Measurements from ENCODE around the gene HAGHL. TPM values are rescaled to one million over a fixed set of nuclear protein-coding genes. Genes with fewer than 3 reads are reported as not detected.

Gene HAGHL, protein sequence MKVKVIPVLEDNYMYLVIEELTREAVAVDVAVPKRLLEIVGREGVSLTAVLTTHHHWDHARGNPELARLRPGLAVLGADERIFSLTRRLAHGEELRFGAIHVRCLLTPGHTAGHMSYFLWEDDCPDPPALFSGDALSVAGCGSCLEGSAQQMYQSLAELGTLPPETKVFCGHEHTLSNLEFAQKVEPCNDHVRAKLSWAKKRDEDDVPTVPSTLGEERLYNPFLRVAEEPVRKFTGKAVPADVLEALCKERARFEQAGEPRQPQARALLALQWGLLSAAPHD
- 5.6 and 7.7 TPM in 2 replicates for total RNA-seq

DNA sequence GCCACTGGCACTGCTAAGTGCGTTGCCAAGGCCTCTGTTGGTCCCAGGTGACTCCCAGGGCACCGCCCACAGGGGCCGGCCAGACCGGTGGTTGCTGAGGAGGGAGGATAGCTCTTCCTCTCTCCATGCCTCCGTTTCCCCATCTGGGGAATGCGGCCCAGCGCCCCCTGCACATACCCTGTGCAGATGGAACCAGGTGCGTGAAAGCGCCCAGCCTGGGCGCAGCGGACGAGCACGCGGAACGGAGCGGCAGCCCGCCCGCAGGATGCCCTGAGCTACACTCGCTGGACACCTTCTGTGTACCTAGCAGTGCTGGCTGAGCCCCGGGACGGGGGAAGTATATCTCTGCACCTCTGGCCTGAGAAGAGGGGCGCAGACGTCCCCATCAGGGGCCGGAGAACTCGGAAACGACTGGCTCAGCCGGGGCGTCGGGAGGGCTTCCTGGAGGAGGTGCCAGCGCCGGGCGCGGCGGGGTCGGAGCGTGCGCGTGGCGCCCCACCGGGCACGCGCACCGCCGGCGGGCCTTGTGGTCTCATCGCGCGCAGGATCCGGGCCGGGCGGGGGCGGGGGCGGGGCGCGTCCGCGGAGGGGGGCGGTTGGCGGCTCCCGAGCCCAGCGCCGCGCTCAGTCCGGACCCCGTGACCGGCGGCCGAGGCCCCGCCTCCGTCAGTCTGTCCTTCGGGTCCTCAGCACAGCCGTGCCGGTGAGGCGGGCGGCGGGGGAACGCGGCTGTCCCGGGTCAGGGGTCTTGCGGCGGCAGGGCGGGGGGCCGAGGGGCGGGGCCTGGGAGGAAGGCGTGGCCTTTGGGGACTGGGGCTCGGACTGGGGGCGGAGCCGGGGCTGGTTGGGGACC lies at the start of gene HAGHL, which contains the start of gene CCDC78:
Gene HAGHL (plus strand): TSS at position 669 of the 853 bp plus-strand sequence. CDS start 404 bp downstream, outside the sequence.
Gene CCDC78 (minus strand): TSS at position 6 of the 853 bp plus-strand sequence. CDS start 76 bp downstream, outside the sequence.

DNA sequence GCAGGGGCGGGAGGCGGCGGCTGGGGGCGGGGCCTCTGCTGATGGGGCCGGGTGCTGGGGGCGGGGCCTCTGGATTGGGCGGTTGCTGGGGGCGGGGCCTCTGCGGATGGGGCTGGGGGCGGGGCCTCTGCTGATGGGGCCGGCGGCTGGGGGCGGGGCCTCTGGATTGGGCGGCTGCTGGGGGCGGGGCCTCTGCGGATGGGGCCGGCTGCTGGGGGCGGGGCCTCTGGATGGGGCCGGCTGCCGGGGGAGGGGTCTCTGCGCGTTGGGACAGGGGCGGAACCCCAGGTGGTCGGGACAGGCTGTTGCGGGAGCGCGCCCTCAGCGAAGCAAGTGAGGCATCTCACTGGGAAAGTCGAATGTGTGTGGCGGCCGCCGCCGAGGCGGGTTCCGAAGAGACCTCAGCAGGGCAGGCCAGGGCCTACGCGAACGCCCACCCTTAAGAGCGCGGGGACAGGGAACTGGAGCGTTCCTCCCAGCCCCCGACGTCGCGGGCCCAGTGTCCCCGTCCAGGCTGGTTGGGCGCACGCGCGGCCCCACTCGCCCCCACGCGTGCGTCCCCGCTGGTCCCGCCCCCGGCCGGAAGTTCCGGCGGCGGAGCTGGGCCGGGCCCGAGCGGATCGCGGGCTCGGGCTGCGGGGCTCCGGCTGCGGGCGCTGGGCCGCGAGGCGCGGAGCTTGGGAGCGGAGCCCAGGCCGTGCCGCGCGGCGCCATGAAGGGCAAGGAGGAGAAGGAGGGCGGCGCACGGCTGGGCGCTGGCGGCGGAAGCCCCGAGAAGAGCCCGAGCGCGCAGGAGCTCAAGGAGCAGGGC lies 46.9 kb upstream of the HAGHL start, which contains the start of gene STUB1:
Gene STUB1 (plus strand): TSS at position 597 of the 811 bp plus-strand sequence. CDS start 116 bp downstream, at position 713.

DNA sequence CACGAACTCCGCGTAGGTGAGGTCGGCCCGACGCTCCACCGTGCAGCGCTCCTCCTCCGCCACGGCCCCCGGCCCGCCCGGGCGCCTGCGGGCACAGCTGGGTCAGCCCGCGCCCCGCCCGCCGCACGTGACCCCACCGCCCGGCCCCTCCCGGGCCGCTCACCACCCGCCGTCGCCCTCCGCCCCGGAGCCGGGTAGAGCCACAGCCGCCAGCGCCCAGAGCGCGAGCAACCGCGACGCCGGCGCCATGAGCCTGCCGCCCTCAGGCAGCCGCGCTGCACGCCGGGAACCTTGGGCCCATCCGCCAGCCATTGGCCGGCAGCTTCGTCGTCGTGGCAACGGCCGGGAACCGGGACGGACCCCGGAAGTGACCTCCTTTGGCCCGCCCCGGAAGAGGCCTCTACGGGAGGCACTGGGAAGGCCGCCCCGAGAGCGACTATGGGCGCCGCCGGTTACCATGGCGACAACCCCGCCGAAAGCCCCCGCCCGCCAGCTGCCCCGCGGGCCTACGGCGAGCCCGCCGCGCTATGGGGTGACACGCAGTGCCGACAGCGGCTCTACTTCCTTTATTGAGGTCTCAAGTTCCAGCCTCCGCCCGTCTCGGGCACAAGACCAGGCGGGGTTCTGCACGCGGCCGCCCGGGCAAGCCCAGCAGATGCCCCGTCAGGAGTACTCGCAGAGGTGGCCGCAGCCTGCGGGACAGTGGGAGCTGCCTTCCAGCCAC lies 42.7 kb upstream of the HAGHL start, which contains the start of gene JMJD8:
Gene JMJD8 (minus strand): TSS at position 264 of the 724 bp plus-strand sequence. CDS start 15 bp downstream, at position 249.

DNA sequence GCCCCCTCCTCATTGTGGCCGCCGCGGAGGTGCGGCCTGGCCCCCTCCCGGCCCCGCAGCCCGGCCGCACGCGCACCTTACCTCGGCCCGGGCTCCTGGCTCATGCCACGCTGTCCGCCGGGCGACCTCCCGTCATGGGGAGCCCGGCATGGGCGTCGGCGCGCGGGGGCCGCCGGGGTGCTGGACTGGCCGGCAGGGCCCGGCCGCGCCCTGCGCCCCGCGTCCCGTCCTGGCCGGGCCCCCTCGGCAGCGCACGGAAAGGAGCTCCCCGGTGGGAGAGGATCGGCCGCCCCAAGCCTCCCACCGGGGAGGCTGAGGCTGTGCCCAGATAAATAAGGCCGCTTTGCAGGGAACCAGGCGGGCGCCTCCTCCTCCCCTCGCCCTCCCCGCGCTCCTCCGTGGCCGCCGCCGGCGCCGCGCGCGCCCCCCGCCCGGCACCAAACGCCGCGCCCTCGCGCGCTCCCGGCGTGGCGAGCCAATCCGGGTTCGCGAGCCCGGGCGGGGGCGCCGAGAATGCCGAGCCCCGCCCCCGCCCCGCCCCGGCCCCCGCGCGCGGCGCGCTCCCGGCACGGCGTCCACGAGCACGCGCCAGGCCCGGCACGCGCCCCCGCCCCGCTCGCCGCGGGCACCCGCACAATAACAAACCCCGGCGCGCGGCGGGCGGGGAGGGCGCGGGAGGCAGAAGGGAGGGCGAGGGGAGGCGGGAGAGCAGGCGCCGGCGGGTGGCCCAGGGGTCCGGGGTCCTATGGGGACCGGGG lies 21.3 kb upstream of the HAGHL start, which contains the start of gene FBXL16:
Gene FBXL16 (minus strand): TSS at position 371 of the 758 bp plus-strand sequence. CDS start 8,396 bp downstream, outside the sequence.

DNA sequence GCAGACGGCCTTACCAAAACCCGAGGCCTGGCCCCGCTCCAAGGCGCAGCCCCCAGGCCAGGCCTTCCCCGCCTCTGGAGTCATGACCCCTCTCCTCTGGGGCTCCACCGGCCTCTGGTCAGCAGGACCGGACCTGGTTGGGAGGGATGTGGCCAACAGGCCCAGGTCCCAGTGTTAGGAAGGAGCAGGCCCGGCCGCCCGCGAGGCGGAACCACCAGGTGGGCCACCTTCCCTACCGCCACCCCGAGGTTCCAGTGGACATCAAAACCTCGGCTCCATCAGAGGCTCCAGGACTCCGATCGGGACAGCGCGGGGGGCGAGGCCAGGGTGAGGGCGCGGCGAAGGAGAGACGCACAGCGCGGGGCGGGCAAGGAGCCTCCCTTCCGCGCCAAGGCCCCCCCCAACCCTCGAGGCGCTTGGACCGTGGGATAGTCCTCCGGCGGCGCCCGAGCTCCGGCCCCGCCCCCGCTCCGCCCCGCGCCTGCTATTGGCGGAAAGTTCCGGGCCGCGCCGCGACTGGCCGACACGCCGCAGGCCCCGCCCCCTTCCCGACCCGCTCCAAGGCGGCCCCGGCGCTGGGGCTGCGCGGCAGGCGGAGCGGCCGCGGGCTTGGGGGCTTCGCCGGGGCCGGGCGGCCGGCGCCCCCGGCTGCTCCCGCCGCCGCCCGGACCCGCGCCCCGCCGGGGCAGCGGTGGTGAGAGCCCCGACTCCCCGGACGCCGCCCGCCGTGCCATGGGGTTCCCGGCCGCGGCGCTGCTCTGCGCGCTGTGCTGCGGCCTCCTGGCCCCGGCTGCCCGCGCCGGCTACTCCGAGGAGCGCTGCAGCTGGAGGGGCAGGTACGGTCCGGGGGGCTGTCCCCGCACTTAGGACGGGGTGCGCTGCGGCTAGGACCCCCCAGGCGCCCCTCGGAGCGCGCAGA lies 12.1 kb upstream of the HAGHL start, which contains the start of gene METRN:
Gene METRN (plus strand): TSS at position 561 of the 919 bp plus-strand sequence. CDS start 172 bp downstream, at position 733.

DNA sequence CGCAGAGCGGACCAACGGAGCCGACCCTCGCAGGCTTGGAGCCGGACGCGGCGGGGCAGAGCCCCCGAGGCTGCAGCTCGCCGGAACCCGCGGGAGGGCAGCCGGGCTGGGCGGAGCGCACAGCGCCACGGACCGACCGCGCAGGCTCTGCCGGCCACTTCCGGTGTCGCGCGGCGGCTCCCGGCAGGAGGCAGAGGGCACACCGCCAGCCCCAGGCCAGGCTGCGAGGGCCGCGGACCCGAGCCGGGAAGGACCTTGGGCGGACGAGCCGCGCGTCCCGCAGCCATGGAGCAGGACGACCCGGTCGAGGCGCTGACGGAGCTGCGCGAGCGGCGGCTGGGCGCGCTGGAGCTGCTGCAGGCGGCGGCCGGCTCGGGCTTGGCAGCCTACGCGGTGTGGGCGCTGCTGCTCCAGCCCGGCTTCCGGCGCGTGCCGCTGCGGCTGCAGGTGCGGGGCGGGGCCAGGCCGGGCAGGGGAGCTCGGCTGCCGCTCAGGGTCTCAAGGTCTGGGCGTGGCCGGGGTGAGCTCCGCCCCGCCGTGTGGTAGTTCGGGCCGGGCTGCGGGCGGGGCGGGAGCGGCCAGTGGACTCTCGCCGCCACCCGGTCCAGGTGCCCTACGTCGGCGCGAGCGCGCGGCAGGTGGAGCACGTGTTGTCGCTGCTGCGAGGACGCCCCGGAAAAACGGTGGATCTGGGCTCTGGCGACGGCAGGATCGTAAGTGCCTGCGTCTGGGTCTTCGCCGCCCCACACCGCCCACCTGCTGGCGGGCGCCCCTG lies 5.7 kb upstream of the HAGHL start, which contains the start of gene ANTKMT:
Gene ANTKMT (plus strand): TSS at position 157 of the 775 bp plus-strand sequence. CDS start 129 bp downstream, at position 286.

DNA sequence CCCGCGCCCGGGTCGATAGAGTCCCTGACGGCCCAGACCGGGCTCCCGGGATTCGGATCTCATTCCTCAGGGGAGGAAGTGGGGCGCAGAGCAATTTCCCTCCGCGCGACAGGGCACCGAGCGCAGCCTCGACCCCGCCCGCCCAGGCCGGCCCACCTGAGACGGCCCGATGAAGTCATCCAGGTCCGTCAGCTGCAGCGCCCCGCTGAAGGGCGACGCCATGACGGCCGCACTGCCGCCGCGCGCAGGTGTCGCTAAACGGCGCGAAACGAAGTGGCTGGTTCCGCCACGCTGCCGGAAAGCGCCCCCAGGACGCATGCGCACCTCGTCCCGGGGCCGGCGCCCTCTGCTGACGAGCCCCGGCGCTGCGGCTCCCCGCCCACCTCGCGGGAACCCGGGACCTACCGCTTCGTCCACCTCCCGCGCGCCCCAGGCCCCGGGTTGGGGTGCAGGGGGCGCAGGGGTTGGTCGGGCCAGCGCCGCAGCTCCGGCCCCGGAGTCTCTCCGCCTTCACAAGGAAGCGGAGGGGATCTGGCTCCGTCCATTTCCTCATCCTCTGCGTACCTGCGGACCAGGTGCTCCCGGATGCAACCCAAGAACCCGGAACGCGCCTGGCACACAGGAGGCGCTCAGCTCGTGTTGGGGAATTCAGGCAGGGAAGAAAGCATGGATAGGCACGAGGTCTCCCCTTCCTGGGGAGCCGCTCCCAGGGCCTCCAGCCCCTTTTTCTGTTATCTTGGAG lies 14.0 kb downstream of the HAGHL start, which contains the start of gene CIAO3:
Gene CIAO3 (minus strand): TSS at position 234 of the 742 bp plus-strand sequence. CDS start 12 bp downstream, at position 222.

DNA sequence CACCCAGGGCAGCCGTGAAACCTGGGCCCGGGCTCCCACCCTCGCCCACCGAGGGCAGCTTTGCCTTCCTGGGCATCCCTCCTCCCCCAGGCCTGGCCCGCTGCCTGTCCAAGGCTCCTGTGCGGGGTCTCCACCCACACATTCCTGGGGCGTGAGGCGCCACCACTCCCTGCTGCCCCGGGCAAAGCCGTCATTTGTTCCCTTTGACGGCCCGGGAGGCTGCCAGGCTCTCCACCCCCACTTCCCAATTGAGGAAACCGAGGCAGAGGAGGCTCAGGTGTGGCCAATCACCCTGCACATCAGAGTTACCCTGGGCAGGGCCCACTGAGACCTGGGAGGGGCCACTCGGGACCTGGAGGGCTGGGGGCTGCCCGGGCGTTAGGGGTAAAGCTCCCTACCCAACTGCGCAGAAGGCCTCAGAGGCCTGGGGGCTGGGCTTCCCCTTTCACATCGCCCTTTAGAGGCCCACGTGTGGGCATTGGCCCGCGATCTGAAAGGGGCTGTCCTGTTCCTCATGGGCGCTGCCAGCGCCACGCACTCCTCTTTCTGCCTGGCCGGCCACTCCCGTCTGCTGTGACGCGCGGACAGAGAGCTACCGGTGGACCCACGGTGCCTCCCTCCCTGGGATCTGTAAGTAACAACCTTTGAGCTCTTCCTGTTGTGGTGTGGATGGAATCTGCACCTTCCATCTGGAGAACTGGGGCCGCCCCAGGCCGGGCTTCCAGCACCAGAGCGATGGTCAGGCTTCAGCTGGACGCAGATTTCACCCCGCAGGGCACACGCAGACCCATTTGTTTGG lies 33.8 kb downstream of the HAGHL start, which contains the start of gene MSLN:
Gene MSLN (plus strand): TSS at position 190 of the 799 bp plus-strand sequence. CDS start 1,947 bp downstream, outside the sequence.

Small RNA genes within 50 kb of the gene (small RNA-seq; reads per million reads assigned to genes)
- not detected for gene MIR662

Other genes starting within 250 kb of the HAGHL start
- 42.2 and 70.2 TPM in 2 replicates for gene CAPN15, start 199.4 kb upstream of the HAGHL start, total RNA-seq
- gene PRR35, start 166.7 kb upstream of the HAGHL start, total RNA-seq, result 0.07 TPM in 1 of 2 replicates, not detected in the other
- gene NHLRC4, start 160.1 kb upstream of the HAGHL start, total RNA-seq, result 0.86 and 1.1 TPM in 2 replicates
- 24.9 and 30.7 TPM in 2 replicates for gene PIGQ, start 157.1 kb upstream of the HAGHL start, total RNA-seq
- gene RAB40C, start 137.0 kb upstream of the HAGHL start, total RNA-seq, result 11.2 and 13.9 TPM in 2 replicates
- gene WFIKKN1, start 96.1 kb upstream of the HAGHL start, total RNA-seq, result 0.13 and 0.22 TPM in 2 replicates
- 87.8 and 119 TPM in 2 replicates for gene METTL26, start 90.8 kb upstream of the HAGHL start, total RNA-seq
- 14.1 TPM in 2 replicates for gene MCRIP2, start 85.3 kb upstream of the HAGHL start, total RNA-seq
- 14.6 and 26.4 TPM in 2 replicates for gene WDR90, start 77.7 kb upstream of the HAGHL start, total RNA-seq
- 42.6 and 43.9 TPM in 2 replicates for gene RHOT2, start 59.0 kb upstream of the HAGHL start, total RNA-seq
- 0.27 and 0.29 TPM in 2 replicates for gene RHBDL1, start 51.4 kb upstream of the HAGHL start, total RNA-seq
- gene STUB1, start 46.7 kb upstream of the HAGHL start, total RNA-seq, result 77.6 and 98.1 TPM in 2 replicates
- 34.8 and 47.0 TPM in 2 replicates for gene JMJD8, start 42.8 kb upstream of the HAGHL start, total RNA-seq
- gene WDR24, start 36.7 kb upstream of the HAGHL start, total RNA-seq, result 6.4 and 8.0 TPM in 2 replicates
- gene FBXL16, start 21.3 kb upstream of the HAGHL start, total RNA-seq, result 0.65 and 0.66 TPM in 2 replicates
- gene METRN, start 12.0 kb upstream of the HAGHL start, total RNA-seq, result 9.4 and 18.7 TPM in 2 replicates
- gene ANTKMT, start 6.0 kb upstream of the HAGHL start, total RNA-seq, result 23.0 and 32.0 TPM in 2 replicates
- 0.93 and 1.0 TPM in 2 replicates for gene CCDC78, start 663 bp upstream of the HAGHL start, total RNA-seq
- 24.5 and 28.3 TPM in 2 replicates for gene CIAO3, start 13.9 kb downstream of the HAGHL start, total RNA-seq
- gene MSLN, start 33.6 kb downstream of the HAGHL start, total RNA-seq, result not detected in 2 replicates
- gene RPUSD1, start 61.3 kb downstream of the HAGHL start, total RNA-seq, result 31.8 and 38.6 TPM in 2 replicates
- gene CHTF18, start 61.5 kb downstream of the HAGHL start, total RNA-seq, result 22.1 and 49.1 TPM in 2 replicates
- not detected in 2 replicates for gene GNG13, start 73.6 kb downstream of the HAGHL start, total RNA-seq
- gene LMF1, start 243.9 kb downstream of the HAGHL start, total RNA-seq, result 7.7 and 13.4 TPM in 2 replicates